Measurements from ENCODE around the gene RILPL2. TPM values are rescaled to one million over a fixed set of nuclear protein-coding genes. Genes with fewer than 3 reads are reported as not detected.
A peak's percentile ranks its signal among the peaks of the same experiment; 100 is the strongest.

RILPL2 gene
- total and polyA plus RNA-seq, 9 of the 15 experiments (the other 6 are each of a cell fraction or from before 2014, with no cell fraction given), result 0.61 to 5.8 (median 4.3) TPM

- peaks cover 57% of the 10 kb centered on the region for H3K36me3 ChIP-seq (ENCODE audit: control insufficient read depth, insufficient read depth, low read length)
- WGBS (ENCODE audit: insufficient coverage, low coverage, missing lambda C conversion rate), result 5% methylated on average over 38 of the region's 66 CpGs
- no peak for FAIRE-seq
- peak overlapping the region; percentile 83 for H3K27ac ChIP-seq (ENCODE audit: extremely low read depth, low read depth, low read length)
- peak; percentile 12 for ATAC-seq
- H3K4me3 ChIP-seq, result peak overlapping the region; percentile 46
- peaks cover 26% of the 10 kb centered on the region for H4K20me1 ChIP-seq (replicated peaks; ENCODE audit: control insufficient read depth, insufficient read depth, low read length)
- intact Hi-C loops (cut with micrococcal nuclease) (loop anchor here (2.0 to 10.0 kb wide), 3 partner anchors 69 to 325 kb away; partner anchors contain the start of genes ATP6V0A2 and SNRNP35), in situ Hi-C loops (cut with MboI) (loop anchor here (25.0 kb wide), 1 partner anchor 1552 kb away; no protein-coding TSS in a partner anchor)
- peak overlapping the region; percentile 68 for H3K4me2 ChIP-seq (ENCODE audit: insufficient read depth, low read length)
- peaks cover 36 to 42% of the 10 kb centered on the region in 2 experiments for H3K4me1 ChIP-seq (replicated peaks in 1 of 2; ENCODE audit: control insufficient read depth in 2 of 2, insufficient read depth in 2 of 2, low read length in 2 of 2)
- no TSS peak for BruUV-seq (replicated peaks)
- H3K9ac ChIP-seq (ENCODE audit: insufficient read depth in 1 of 2, low read depth in 2 of 2, low read length in 2 of 2), result peak overlapping the region; percentile 70 to 94
- H3K27me3 ChIP-seq (ENCODE audit: control insufficient read depth in 2 of 2, insufficient read depth in 2 of 2, low read length in 2 of 2), result no peaks in the 10 kb centered on the region
- H3K9me3 ChIP-seq (replicated peaks; ENCODE audit: control insufficient read depth, insufficient read depth, low read depth, low read length), result no peaks in the 10 kb centered on the region
- ChIA-PET CTCF (ENCODE audit: low intra/inter-chr PET ratio) (no interaction called here), POLR2A (interaction anchor here (0.7 to 1.1 kb wide), 2 partner anchors 14 to 105 kb away, joined by 3 read pairs; no protein-coding TSS in a partner anchor)
- H3K79me2 ChIP-seq (ENCODE audit: control insufficient read depth, insufficient read depth, low read length), result peaks cover 86% of the 10 kb centered on the region
- DNase-seq (ENCODE audit: extremely low read depth in 1 of 4, low spot score in 3 of 4), result peak; percentile 61 to 70 (median 68)
- no peak overlapping the region for H2AFZ ChIP-seq (ENCODE audit: low read depth, low read length)
- H3K9me1 ChIP-seq (ENCODE audit: control insufficient read depth, insufficient read depth, low read length), result no peaks in the 10 kb centered on the region
- TF ChIP-seq EWSR1 (IDR thresholded peaks at IDR 0.05; ENCODE audit: borderline replicate concordance, low read depth, partially characterized antibody), result no peak
- peak; percentile 64; the same call in 1 of the 2 replicates for TF ChIP-seq RB1 (IDR thresholded peaks at IDR 0.05; ENCODE audit: low read depth)
- TF ChIP-seq MITF (IDR thresholded peaks at IDR 0.05), result no peak
- TF ChIP-seq SMARCA5 (IDR thresholded peaks at IDR 0.05), result no peak
- TF ChIP-seq PHB2 (IDR thresholded peaks at IDR 0.05; ENCODE audit: low read depth), result no peak
- TF ChIP-seq, protein P1, sequence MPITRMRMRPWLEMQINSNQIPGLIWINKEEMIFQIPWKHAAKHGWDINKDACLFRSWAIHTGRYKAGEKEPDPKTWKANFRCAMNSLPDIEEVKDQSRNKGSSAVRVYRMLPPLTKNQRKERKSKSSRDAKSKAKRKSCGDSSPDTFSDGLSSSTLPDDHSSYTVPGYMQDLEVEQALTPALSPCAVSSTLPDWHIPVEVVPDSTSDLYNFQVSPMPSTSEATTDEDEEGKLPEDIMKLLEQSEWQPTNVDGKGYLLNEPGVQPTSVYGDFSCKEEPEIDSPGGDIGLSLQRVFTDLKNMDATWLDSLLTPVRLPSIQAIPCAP (CRISPR knock-in tag; IDR thresholded peaks at IDR 0.05; ENCODE audit: borderline replicate concordance), result 0 out of 2 replicates have a peak, but pooled peaks have one; percentile 35
- no peak for TF ChIP-seq C11orf30 (IDR thresholded peaks at IDR 0.05; ENCODE audit: low read depth)
- TF ChIP-seq CCAR2 (IDR thresholded peaks at IDR 0.05; ENCODE audit: low read depth, low read length), result no peak
- 0 out of 2 replicates have a peak, but pooled peaks have one; percentile 19 for TF ChIP-seq ERF (CRISPR knock-in tag; IDR thresholded peaks at IDR 0.05)
- TF ChIP-seq ZBTB26 (CRISPR knock-in tag; IDR thresholded peaks at IDR 0.05), result no peak
- no peak for TF ChIP-seq RAD51 (IDR thresholded peaks at IDR 0.05; ENCODE audit: borderline replicate concordance, low read depth)
- TF ChIP-seq ZNF184 (CRISPR knock-in tag; IDR thresholded peaks at IDR 0.05), result no peak
- no peak for TF ChIP-seq KDM4B (IDR thresholded peaks at IDR 0.05; ENCODE audit: borderline replicate concordance in 2 of 2, low read depth in 1 of 2)
- no peak for TF ChIP-seq ZNF121 (CRISPR knock-in tag; conservative IDR thresholded peaks at IDR 0.05)
- no peak for TF ChIP-seq CBFA2T2 (conservative IDR thresholded peaks at IDR 0.05)
- TF ChIP-seq, protein P2, sequence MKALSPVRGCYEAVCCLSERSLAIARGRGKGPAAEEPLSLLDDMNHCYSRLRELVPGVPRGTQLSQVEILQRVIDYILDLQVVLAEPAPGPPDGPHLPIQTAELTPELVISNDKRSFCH (CRISPR knock-in tag; IDR thresholded peaks at IDR 0.05), result no peak
- TF ChIP-seq, protein P2 (tag; IDR thresholded peaks at IDR 0.05), result no peak
- TF ChIP-seq MAFK (IDR thresholded peaks at IDR 0.05; ENCODE audit: low read length), result no peak
- peak in 1 of 2 experiments; percentile 36; a peak in 1 of 4 replicates for TF ChIP-seq SIN3A (IDR thresholded peaks at IDR 0.05; ENCODE audit: borderline replicate concordance in 2 of 2, control insufficient read depth in 1 of 2, low read depth in 2 of 2, low read length in 2 of 2)
Measured at GRCh38 chr12:123389560-123390351, 46.7 kb downstream of the RILPL2 start.

All from K562 (cell line).